ENCODE results near the gene KLK13.

Gene KLK13

GRCh38 chr19:51019544-51019925 lies 45.4 kb downstream of the KLK13 start, which contains the start of gene KLK10:
TSS of gene KLK10 (minus strand) at chr19:51019709. CDS start at chr19:51019130, 579 bp downstream.
- no peak for DNase-seq (ENCODE audit: low spot score)

GRCh38 chr19:51018745-51019543 lies 45.9 kb downstream of the KLK13 start:
- DNase-seq (ENCODE audit: low spot score) = peak; percentile 11

GRCh38 chr19:51016798-51017683 lies 47.9 kb downstream of the KLK13 start:
- peak; percentile 70 for DNase-seq (ENCODE audit: low spot score)

DNA sequence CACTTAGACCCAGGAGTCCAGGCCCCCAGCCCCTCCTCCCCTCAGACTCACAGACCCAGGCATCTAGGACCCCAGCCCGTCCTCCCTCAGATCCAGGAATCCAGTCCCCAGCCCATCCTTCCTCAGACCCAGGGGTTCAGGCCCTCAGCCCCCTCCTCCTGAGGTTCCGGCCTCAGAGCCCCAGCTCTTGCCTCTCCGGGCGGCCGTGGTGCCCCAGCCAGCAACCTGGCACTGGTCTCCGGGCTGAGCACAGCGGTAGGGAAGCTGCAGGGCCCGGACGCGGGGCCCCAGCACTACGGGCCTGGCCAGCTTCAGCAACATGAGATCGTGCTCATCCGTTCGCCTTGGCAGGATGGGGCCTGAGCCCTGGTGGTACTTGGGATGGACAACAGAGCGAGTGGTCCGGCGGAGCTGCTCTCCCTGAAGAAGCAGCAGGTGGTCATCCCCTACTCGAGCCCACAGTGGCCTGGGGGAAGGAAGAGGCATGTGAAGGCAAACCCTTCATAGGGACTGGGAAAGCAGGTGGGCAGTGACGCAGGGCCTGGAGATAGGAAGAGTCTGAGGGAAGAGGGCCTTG lies 49.1 kb downstream of the KLK13 start:
- DNase-seq (ENCODE audit: low spot score) = no peak

GRCh38 chr19:51014242-51014641 lies 50.6 kb downstream of the KLK13 start:
- DNase-seq (ENCODE audit: low spot score) = no peak

DNA sequence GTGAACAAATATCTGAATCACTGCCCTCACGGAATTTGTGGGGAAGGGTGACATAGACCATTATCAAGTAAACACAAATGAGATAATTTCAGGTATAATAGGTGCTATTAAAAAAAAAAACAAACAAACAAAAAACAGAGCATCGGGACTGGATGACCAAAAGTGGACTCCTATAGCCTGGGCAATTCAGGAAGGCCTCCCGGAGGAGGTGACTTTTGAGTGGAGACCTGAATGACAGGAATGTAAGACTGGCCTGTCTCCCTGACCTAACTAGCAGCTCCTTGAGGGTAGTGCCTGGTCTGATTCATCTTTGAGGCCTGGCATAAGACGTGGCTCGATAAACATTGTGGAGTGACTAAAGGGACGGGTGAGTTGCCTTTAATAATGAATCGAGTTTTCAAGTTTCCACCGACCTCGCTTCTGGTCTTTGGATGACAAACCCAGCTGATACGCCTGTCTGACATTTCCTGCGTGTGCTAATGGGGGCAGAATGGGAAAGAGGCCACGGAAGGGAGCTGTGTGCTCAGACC lies 52.2 kb downstream of the KLK13 start:
- no peak for DNase-seq (ENCODE audit: low spot score)

- DNase-seq (ENCODE audit: low spot score) = no peak
Measured at GRCh38 chr19:51010066-51010795, 54.7 kb downstream of the KLK13 start.

DNA sequence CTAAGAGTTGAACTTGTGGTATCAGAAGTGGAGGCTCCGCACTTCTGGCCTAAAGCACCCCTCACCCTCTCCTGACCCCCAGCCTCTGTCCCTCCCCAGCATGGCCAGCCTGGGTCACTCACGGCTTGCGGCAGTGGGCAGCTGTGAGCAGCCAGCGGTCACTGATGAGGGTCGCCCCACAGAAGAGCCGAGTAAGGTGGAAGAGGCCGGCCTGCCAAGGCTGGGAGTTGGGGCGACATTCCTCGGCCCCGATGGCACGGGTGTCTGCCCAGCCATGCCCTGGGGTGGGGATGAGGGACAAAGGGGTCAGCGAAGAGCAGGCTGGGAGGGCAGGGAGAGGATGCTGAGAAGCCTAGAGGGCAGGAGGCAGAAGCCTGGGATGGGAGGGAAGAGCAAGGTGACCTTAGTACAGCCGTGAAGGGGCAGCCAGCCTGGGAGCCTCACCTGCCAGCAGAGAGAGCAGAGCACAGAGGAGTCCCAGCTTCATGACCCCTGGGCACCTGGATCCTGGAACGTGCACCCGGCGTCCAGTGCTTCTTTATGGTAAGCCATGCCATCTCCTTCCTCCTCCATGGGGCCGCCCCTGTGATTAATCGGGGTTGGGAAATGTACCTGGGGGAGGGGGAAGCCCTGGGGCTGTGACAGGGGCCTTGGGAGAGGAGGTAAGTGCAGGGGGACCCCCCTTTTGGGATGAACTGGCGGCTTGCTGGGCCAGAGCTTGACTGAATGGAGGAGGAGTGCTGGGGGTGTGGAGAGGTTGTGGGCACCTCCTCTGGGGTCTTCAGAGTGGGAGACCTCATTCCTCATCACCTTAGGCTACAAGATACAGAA lies 55.6 kb downstream of the KLK13 start:
- DNase-seq (ENCODE audit: low spot score) = no peak

GRCh38 chr19:51007488-51007887 lies 57.4 kb downstream of the KLK13 start:
- no peak for DNase-seq (ENCODE audit: low spot score)

- DNase-seq (ENCODE audit: low spot score) = no peak
Measured at GRCh38 chr19:51006406-51006805, 58.5 kb downstream of the KLK13 start.

Data from cerebellar cortex (tissue), 1 donor.